Ramos (cell line): Measurements from ENCODE around the gene ITGB3.

ENCODE experiments used
- in situ Hi-C: fragments of 300-500 bp; cut with MboI; formaldehyde crosslinking; loops from one replicate; pipeline ENCODE4 v1.14.3; 2022; ENCODE audit warnings: low sequenced_read_pairs; ENCODE audit not compliant: unreplicated experiment

ITGB3 gene

DNA sequence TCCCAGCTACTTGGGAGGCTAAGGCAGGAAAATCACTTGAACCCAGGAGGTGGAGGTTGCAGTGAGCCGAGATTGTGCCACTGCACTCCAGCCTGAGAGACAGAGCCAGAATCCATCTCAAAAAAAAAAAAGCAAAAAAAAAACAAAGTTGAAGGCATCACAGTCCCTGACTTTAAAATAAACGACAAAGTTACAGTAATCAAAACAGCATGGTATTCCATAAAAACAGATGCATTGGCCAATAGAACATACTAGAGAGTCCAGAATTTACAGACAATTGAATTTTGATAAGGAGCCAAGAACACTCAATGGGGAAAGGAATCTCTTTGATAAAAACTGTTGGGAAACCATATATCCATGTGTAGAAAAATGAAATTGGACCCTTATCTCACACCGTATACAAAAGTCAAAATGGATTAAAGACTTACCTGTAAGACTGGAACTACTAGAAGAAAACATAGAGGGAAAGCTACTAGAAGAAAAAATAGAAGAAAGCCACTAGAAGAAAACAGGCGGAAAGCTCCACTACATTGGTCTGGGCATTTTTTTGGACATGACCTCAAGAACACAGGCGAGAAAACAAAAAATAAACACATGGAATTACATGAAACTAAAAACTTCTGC, 67.4 kb downstream of the ITGB3 start:
- in situ Hi-C loops, result no loop called here

DNA sequence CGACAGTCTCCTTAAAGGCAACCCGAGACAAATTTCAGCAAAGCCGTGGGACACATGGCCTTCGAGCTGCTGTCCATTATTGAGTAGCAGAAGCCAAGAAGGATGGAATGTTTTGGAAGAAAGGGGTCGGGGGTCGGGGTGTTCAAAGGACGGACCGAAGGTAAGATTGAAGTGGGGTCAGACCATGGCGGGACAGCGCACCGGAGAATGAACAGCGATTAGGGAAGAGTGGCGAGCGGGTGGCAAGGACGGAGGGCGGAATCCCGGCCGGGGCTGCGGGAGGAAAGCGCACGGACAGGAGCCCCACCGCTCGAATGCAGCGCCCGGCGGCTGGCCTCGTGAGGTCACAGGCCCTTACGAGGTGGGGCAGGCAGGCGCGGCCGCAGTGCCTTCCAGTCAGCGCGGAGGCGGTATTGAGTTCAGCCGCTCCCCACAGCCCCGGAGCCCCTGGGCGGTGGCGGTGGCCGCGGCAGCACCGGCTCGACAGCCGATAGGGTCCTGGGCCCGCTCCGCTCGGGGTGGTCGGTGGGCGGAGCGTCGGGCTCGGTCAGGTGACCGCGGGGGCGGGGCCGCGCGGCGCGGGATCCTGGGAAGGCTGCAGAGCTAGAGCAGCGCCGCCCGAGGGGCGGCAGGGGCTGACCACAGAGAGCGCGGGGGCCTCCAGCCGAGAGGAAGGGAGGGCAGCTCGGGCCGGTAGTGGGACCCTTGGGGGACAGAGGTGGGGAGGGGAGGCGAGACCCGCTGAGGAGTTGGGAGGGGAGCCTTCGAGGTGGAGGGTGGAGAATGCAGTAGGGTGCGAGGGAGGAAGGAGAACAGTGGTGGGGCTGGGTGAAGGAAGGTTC, 70.0 kb downstream of the ITGB3 start, which contains the start of gene EFCAB13:
TSS of gene EFCAB13 (plus strand) at position 574 of the 842 bp plus-strand sequence. CDS start 4,399 bp downstream, outside the sequence.
- in situ Hi-C loops, result no loop called here

DNA sequence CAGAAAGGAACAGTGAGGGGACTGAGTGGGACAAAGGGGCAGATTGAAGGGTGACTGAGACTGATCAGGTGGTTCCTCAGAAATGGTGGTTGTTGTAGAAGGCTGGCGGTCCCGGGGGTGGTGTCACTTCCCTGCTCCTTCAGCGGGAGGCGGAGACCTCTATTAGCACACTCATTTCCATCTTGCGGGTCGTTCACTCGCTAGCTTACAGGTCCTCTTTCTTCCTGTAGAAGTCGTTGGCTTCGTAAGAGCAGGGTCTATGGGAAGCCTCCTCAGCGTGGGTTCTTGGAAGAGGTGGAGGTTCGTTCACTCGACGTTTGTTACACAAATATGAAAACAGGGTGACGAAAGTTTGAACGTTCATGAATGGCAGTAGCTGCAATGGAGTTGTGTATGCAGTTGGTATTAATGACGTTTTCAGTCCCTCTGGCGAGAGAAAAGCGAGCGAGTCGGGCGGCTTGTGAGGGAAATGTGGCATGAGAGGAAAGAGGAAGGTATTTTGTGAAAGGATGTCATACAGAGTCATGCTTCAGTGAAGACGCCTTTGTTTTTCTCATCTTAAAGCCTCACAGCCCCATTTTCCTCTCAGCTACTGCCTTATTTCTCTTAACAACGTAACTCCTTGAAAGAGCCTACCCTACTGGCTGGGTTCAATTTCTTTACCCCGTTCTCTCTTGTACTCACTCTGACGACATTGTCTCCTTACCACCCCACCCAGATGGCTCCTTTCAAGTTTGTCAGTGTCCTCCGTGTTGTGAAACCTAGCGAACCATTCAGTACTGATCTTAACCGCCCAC, 70.8 kb downstream of the ITGB3 start:
- in situ Hi-C loops, result no loop called here

DNA sequence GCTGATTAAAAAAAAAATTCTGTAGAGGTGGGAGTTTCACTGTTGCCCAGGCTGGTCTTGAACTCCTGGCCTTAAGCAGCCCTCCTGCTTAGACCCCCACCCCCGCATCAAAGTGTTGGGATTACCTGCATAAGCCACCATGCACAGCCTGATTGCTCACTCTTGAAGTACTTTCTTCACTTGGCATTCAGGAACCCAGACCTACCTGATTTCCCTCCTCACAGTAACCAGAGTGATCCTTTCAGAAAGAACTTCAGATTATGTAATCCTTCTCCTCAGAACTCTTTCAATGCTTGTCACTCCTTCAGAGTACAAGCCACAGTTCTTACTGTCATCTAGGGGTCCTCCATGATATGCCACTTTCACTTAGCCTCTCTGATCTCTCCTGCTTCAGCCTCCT, 71.5 kb downstream of the ITGB3 start:
- in situ Hi-C loops, result no loop called here

- in situ Hi-C loops, result no loop called here
Observed at GRCh38 chr17:47330548-47330947, 76.9 kb downstream of the ITGB3 start.

DNA sequence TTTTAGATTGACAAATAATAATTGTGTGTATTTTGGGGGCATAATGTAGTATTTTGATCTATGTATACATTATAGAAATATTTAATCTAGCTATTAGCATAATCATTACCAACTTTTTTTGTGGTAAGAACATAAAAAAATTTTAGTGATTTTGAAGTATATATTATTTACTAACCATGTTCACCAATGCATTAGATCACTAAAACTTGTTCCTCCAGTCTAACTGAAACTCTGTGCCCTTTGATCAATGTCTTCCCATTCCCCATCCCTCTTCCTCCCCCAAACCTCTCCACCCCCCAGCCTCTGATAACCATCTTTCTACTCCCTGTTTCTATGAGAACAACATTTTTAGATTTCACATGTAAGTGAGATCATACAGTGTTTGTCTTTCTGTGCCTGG, 78.7 kb downstream of the ITGB3 start:
- in situ Hi-C loops, result no loop called here

- in situ Hi-C loops, result no loop called here
Observed at GRCh38 chr17:47335101-47335936, 81.7 kb downstream of the ITGB3 start.

DNA sequence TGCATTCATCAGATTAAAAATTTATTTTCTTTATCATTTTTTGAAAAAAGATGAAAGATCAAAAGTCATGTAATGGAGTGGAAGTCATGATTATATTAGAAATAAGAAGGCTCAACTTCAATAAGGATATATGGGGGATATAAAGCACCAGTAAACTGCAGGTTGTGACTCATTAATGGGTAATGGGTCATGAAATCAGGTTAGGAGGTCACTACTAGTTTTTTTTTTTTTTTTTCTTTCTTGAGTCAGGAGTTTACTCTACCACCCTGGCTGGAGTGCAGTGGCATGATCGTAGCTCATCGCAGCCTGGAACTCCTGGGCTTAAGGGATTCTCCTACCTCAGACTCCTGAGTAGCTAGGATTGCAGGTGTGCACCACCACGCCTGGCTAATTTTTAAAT, 84.4 kb downstream of the ITGB3 start:
- in situ Hi-C loops, result no loop called here

GRCh38 chr17:47352848-47353247, 99.2 kb downstream of the ITGB3 start:
- in situ Hi-C loops, result no loop called here

- in situ Hi-C loops, result no loop called here
Observed at GRCh38 chr17:47358652-47359051, 105.0 kb downstream of the ITGB3 start.
